ENCODE measurements around the gene FBXO44.
"Not testable (repeated sequence)": the region's sequence is repeated elsewhere in the genome, so short reads cannot be mapped to it uniquely, and the experiment has no call there.

The FBXO44 gene

DNA sequence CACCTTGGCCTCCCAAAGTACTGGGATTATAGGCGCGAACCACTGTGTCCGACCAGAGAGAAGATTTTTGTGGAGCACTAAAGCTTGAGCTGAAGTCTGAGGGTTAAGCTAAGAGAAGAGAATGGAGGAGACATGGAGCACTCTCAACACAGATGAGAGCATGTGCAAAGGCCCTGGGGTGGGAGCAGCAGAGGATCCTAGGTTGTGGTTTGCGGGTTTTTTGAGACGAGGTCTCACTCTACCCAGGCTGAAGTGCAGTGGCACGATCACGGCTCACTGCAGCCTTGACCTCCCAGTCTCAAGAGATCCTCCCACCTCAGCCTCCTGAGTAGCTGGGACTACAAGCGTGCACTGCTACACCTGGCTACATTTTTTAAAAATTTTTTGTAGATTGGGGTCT is 31.0 kb upstream of the FBXO44 start:
- H3K4me3 Mint-ChIP-seq = no peak overlapping the region
- H3K36me3 Mint-ChIP-seq (ENCODE audit: low read depth) = no peaks in the 10 kb centered on the region
- no peak overlapping the region for H3K27ac Mint-ChIP-seq
- H3K27me3 Mint-ChIP-seq = peaks cover 9% of the 10 kb centered on the region
- no peaks in the 10 kb centered on the region for H3K9me3 Mint-ChIP-seq
- intact Hi-C loops (cut with micrococcal nuclease) = no loop called here
- H3K4me1 Mint-ChIP-seq (ENCODE audit: low read depth) = no peaks in the 10 kb centered on the region

GRCh38 chr1:11626551-11626950 is 28.1 kb upstream of the FBXO44 start:
- H3K27ac Mint-ChIP-seq = no peak overlapping the region

DNA sequence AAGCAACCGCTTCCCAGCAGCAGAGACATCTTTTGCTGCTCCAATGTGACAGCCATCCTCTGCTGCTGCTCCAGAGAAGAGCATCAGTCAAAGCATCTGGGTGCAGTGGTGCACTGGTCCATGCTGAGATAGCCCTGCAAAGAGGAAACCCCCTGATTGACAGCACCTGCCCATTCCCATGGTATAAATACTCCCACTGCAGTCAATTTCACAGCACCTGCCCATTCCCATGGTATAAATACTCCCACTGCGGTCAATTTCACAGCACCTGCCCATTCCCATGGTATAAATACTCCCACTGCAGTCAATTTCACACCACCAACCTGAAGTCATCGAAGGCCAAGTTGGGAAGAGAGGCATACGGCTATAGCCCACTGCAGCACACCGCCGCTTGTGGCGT is 25.9 kb upstream of the FBXO44 start:
- H3K36me3 Mint-ChIP-seq (ENCODE audit: low read depth) = no peaks in the 10 kb centered on the region
- intact Hi-C loops (cut with micrococcal nuclease) = no loop called here
- no peaks in the 10 kb centered on the region for H3K4me1 Mint-ChIP-seq (ENCODE audit: low read depth)
- H3K9me3 Mint-ChIP-seq = no peaks in the 10 kb centered on the region
- no peak overlapping the region for H3K27ac Mint-ChIP-seq
- H3K27me3 Mint-ChIP-seq = peaks cover 20% of the 10 kb centered on the region
- no peak overlapping the region for H3K4me3 Mint-ChIP-seq

More at GRCh38 chr1:11626551-11626950, 28.1 kb upstream of the FBXO44 start:
- no peaks in the 10 kb centered on the region for H3K36me3 Mint-ChIP-seq (ENCODE audit: low read depth)
- peaks cover 20% of the 10 kb centered on the region for H3K27me3 Mint-ChIP-seq
- H3K9me3 Mint-ChIP-seq = no peaks in the 10 kb centered on the region
- H3K4me1 Mint-ChIP-seq (ENCODE audit: low read depth) = no peaks in the 10 kb centered on the region
- intact Hi-C loops (cut with micrococcal nuclease) = no loop called here
- H3K4me3 Mint-ChIP-seq = no peak overlapping the region

DNA sequence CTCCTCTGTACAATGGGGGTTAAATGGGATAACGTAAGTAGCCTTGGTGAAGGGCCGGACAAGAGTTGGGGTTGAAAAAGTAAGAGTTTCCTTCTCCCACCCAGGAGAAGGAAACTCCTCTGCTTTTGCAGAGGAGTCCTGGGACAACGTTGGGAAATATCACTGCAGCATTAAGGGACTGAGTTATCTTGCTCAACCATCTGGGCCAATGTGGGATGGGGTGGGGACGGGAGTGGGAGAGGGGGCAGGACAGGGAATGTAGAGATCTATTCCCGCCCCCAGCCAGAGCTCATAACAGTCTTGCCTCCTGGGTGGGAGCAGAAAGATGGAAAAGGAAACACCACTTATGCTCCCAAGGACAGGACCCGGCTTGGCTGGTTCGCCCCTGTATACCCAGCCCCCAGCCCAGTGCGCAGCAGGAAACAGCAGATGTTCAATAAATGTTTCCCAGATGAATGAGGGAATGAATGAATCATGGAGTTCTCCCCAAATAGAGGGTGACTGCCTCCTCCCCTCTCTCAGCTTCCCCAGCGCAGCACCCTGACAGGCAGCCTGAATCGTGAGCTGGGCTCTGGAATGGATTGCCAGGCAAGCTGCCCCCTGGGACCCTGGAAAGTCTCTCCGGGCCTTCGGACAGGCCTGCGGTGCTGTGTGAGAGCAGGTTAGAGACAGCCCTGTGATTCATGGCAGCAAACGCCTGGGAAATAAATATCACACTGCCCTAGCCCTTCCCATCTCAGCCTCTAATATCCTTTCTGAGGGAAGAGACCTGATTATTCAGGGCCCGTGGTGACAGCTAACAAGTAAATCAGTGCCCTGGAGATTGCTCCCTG is 25.3 kb upstream of the FBXO44 start:
- Mint-ChIP-seq H3K9me3 (no peaks in the 10 kb centered on the region), H3K36me3 (ENCODE audit: low read depth) (no peaks in the 10 kb centered on the region), H3K27me3 (peaks cover 20% of the 10 kb centered on the region), H3K4me3 (no peak overlapping the region), H3K4me1 (ENCODE audit: low read depth) (no peaks in the 10 kb centered on the region), H3K27ac (no peak overlapping the region)
- intact Hi-C loops (cut with micrococcal nuclease) = no loop called here

DNA sequence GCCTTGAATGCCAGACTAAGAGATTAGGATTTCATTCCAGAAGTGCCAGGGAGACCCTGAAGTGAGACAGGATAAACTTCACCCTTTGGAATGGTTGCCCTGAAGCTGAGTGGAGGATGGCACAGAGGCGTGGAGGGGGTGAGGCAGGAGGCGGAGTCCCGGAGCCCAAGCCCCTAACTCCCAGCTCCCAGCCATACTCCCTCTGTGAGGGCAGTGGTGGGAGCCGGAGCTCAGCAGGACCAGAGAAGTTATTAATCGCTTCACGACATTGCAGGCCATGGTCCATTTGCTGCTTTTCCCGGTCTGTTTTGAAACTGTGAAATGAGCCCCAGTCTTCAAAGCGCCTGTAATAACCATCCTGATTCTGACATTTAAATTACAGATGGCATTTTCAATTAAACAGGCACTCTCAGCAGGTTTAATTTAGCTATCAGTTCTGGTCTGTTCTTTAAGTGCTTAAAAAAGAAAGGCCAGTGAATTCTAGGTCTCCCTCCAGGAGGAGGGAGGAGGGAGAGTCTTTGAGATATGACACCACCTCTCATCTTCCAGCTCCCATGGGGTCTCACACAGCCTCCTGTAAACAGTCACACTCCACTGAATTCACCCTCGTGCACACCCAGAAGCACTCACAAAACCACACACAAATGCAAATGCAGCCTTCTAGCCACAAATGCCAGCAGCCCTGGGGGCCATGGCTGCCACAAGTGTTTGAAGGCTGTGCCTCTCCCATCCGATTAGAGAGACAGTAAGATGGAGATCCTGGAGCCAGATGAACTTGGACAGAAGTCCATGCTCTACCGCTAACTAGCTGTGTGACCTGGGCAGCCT is 20.1 kb upstream of the FBXO44 start:
- intact Hi-C loops (cut with micrococcal nuclease) = no loop called here
- no peak overlapping the region for H3K27ac Mint-ChIP-seq
- peaks cover 22% of the 10 kb centered on the region for H3K27me3 Mint-ChIP-seq
- no peaks in the 10 kb centered on the region for H3K9me3 Mint-ChIP-seq
- H3K4me3 Mint-ChIP-seq = no peak overlapping the region
- no peaks in the 10 kb centered on the region for H3K36me3 Mint-ChIP-seq (ENCODE audit: low read depth)
- no peaks in the 10 kb centered on the region for H3K4me1 Mint-ChIP-seq (ENCODE audit: low read depth)

- Mint-ChIP-seq H3K27ac (no peak overlapping the region), H3K9me3 (no peaks in the 10 kb centered on the region), H3K4me3 (no peak overlapping the region), H3K4me1 (ENCODE audit: low read depth) (no peaks in the 10 kb centered on the region), H3K36me3 (ENCODE audit: low read depth) (no peaks in the 10 kb centered on the region), H3K27me3 (peaks cover 31% of the 10 kb centered on the region)
- intact Hi-C loops (cut with micrococcal nuclease) = no loop called here
Measured at GRCh38 chr1:11638121-11638520, 16.6 kb upstream of the FBXO44 start.

GRCh38 chr1:11639372-11639771 is 15.3 kb upstream of the FBXO44 start:
- no peak overlapping the region for H3K4me3 Mint-ChIP-seq
- H3K4me1 Mint-ChIP-seq (ENCODE audit: low read depth) = no peaks in the 10 kb centered on the region
- intact Hi-C loops (cut with micrococcal nuclease) = no loop called here
- H3K36me3 Mint-ChIP-seq (ENCODE audit: low read depth) = no peaks in the 10 kb centered on the region
- no peak overlapping the region for H3K27ac Mint-ChIP-seq
- H3K27me3 Mint-ChIP-seq = peaks cover 33% of the 10 kb centered on the region
- no peaks in the 10 kb centered on the region for H3K9me3 Mint-ChIP-seq

DNA sequence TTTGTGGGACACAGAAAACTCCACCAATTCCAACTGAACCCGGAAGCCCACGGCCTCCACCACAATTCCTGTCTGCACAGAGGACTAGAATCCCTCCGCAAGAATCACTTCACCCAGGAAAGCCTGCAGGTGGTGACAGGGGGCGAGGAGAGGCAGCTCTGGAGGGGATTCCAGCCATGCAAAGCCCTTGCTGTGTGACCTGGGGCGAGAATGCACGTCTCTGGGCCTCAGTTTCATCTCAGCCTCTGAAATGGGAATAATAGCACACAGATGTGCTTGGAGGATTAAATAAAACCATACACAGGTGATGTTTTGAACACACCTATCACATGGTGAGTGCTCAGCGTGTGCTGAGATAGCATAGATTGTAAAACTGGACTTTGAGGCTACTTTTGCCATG is 14.6 kb upstream of the FBXO44 start:
- intact Hi-C loops (cut with micrococcal nuclease) = loop anchor here (2.0 kb wide), 1 partner anchor 303 kb away; no protein-coding TSS in a partner anchor
- no peak overlapping the region for H3K4me3 Mint-ChIP-seq
- no peaks in the 10 kb centered on the region for H3K4me1 Mint-ChIP-seq (ENCODE audit: low read depth)
- no peaks in the 10 kb centered on the region for H3K36me3 Mint-ChIP-seq (ENCODE audit: low read depth)
- peaks cover 34% of the 10 kb centered on the region for H3K27me3 Mint-ChIP-seq
- no peaks in the 10 kb centered on the region for H3K9me3 Mint-ChIP-seq
- H3K27ac Mint-ChIP-seq = no peak overlapping the region

GRCh38 chr1:11640944-11641343 is 13.7 kb upstream of the FBXO44 start:
- no peak overlapping the region for H3K27ac Mint-ChIP-seq
- H3K4me3 Mint-ChIP-seq = no peak overlapping the region
- H3K9me3 Mint-ChIP-seq = no peaks in the 10 kb centered on the region
- H3K27me3 Mint-ChIP-seq = peaks cover 30% of the 10 kb centered on the region
- intact Hi-C loops (cut with micrococcal nuclease) = loop anchor here (2.0 kb wide), 1 partner anchor 304 kb away; no protein-coding TSS in a partner anchor
- no peaks in the 10 kb centered on the region for H3K36me3 Mint-ChIP-seq (ENCODE audit: low read depth)
- H3K4me1 Mint-ChIP-seq (ENCODE audit: low read depth) = no peaks in the 10 kb centered on the region

GRCh38 chr1:11641776-11642305 is 12.8 kb upstream of the FBXO44 start:
- H3K27ac Mint-ChIP-seq = no peak overlapping the region
- intact Hi-C loops (cut with micrococcal nuclease) = loop anchor here (2.0 kb wide), 2 partner anchors 305 to 605 kb away; no protein-coding TSS in a partner anchor
- H3K9me3 Mint-ChIP-seq = no peaks in the 10 kb centered on the region
- no peak overlapping the region for H3K4me3 Mint-ChIP-seq
- no peaks in the 10 kb centered on the region for H3K4me1 Mint-ChIP-seq (ENCODE audit: low read depth)
- peaks cover 35% of the 10 kb centered on the region for H3K27me3 Mint-ChIP-seq
- H3K36me3 Mint-ChIP-seq (ENCODE audit: low read depth) = no peaks in the 10 kb centered on the region

DNA sequence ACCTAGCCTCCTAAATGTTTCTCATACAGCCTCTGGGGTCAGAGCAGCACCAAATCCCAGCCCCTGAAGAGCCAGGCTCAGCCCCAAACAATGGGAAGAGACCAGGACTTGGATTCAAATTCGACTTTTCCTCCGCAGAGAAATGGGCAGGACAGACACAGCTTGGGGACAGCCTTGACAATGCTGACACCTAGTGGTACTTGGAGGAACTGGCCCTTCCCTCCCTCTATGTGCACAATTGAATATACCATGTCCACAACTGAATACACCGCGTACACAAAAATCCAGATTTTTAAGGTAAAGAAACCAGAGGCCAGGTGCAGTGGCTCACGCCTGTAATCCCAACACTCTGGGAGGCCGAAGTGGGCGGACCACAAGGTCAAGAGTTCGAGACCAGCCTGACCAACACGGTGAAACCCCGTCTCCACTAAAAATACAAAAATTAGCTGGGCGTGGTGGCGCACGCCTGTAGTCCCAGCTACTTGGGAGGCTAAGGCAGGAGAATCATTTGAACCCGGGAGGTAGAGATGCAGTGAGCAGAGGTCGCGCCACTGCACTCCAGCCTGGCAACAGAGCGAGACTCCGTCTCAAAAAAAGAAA is 12.2 kb upstream of the FBXO44 start:
- H3K4me3 Mint-ChIP-seq; H3K4me1 Mint-ChIP-seq (ENCODE audit: low read depth); H3K27ac Mint-ChIP-seq; H3K36me3 Mint-ChIP-seq (ENCODE audit: low read depth); H3K9me3 Mint-ChIP-seq: not testable (repeated sequence)
- intact Hi-C loops (cut with micrococcal nuclease) = loop anchor here (2.0 kb wide), 1 partner anchor 606 kb away; no protein-coding TSS in a partner anchor
- H3K27me3 Mint-ChIP-seq = peaks cover 41% of the 10 kb centered on the region

GRCh38 chr1:11643782-11644181 is 10.9 kb upstream of the FBXO44 start:
- H3K4me1 Mint-ChIP-seq (ENCODE audit: low read depth) = no peaks in the 10 kb centered on the region
- H3K36me3 Mint-ChIP-seq (ENCODE audit: low read depth) = no peaks in the 10 kb centered on the region
- no peaks in the 10 kb centered on the region for H3K9me3 Mint-ChIP-seq
- no peak overlapping the region for H3K27ac Mint-ChIP-seq
- H3K4me3 Mint-ChIP-seq = no peak overlapping the region
- peaks cover 45% of the 10 kb centered on the region for H3K27me3 Mint-ChIP-seq
- intact Hi-C loops (cut with micrococcal nuclease) = loop anchor here (2.0 kb wide), 1 partner anchor 607 kb away; no protein-coding TSS in a partner anchor

- intact Hi-C loops (cut with micrococcal nuclease) = no loop called here
- Mint-ChIP-seq H3K4me1 (ENCODE audit: low read depth) (peaks cover 7% of the 10 kb centered on the region), H3K27me3 (peaks cover 53% of the 10 kb centered on the region), H3K9me3 (no peaks in the 10 kb centered on the region), H3K36me3 (ENCODE audit: low read depth) (no peaks in the 10 kb centered on the region), H3K4me3 (no peak overlapping the region), H3K27ac (no peak overlapping the region)
Measured at GRCh38 chr1:11645270-11645669, 9.4 kb upstream of the FBXO44 start.

Data from dendritic cell treated with granulocyte-macrophage colony-stimulating factor and Interleukin-4, amounts not matched to agents 40 ng/mL and 50 ng/mL, for 4 days (primary cell).